NCI-H1092 (cell line): ENCODE measurements around the gene DCTN2.
"Not testable (repeated sequence)": the region's sequence is repeated elsewhere in the genome, so short reads cannot be mapped to it uniquely, and the experiment has no call there.

Source experiments
- DNase-seq: peaks from one replicate; lab custom pipeline; 2025; lab: John Stamatoyannopoulos, UW

DCTN2 gene

GRCh38 chr12:57576613-57577160 is 29.7 kb upstream of the DCTN2 start:
- no peak for DNase-seq

GRCh38 chr12:57575771-57576612 is 29.0 kb upstream of the DCTN2 start:
- no peak for DNase-seq

- DNase-seq: no peak
Observed at GRCh38 chr12:57574795-57575194, 27.8 kb upstream of the DCTN2 start.

GRCh38 chr12:57571926-57572762 is 25.2 kb upstream of the DCTN2 start:
- DNase-seq: no peak

GRCh38 chr12:57570438-57570837 is 23.4 kb upstream of the DCTN2 start:
- not testable (repeated sequence) for DNase-seq

GRCh38 chr12:57569858-57570257 is 22.9 kb upstream of the DCTN2 start:
- no peak for DNase-seq

- DNase-seq: no peak
Observed at GRCh38 chr12:57568838-57569237, 21.8 kb upstream of the DCTN2 start.

GRCh38 chr12:57564178-57564740 is 17.3 kb upstream of the DCTN2 start:
- no peak for DNase-seq

GRCh38 chr12:57563358-57563757 is 16.4 kb upstream of the DCTN2 start:
- no peak for DNase-seq

- not testable (repeated sequence) for DNase-seq
Observed at GRCh38 chr12:57561117-57561516, 14.1 kb upstream of the DCTN2 start.

- DNase-seq: no peak
Observed at GRCh38 chr12:57560516-57560915, 13.5 kb upstream of the DCTN2 start.

- no peak for DNase-seq
Observed at GRCh38 chr12:57558864-57559263, 11.9 kb upstream of the DCTN2 start.

GRCh38 chr12:57554897-57555296 is 7.9 kb upstream of the DCTN2 start:
- DNase-seq: no peak

GRCh38 chr12:57554453-57554852 is 7.5 kb upstream of the DCTN2 start:
- DNase-seq: no peak

- peak; percentile 65 for DNase-seq
Observed at GRCh38 chr12:57553343-57554202, 6.6 kb upstream of the DCTN2 start.

- no peak for DNase-seq
Observed at GRCh38 chr12:57552835-57553313, 5.9 kb upstream of the DCTN2 start.

GRCh38 chr12:57552306-57552651 is 5.3 kb upstream of the DCTN2 start:
- no peak for DNase-seq

- DNase-seq: no peak
Observed at GRCh38 chr12:57551637-57552305, 4.8 kb upstream of the DCTN2 start.

- DNase-seq: no peak
Observed at GRCh38 chr12:57550641-57551549, 3.9 kb upstream of the DCTN2 start.
